ENCODE data around the gene SPEG.

The SPEG gene

GRCh38 chr2:219497495-219498279, 63.0 kb downstream of the SPEG start:
- DNase-seq (ENCODE audit: low read depth) = no peak

DNA sequence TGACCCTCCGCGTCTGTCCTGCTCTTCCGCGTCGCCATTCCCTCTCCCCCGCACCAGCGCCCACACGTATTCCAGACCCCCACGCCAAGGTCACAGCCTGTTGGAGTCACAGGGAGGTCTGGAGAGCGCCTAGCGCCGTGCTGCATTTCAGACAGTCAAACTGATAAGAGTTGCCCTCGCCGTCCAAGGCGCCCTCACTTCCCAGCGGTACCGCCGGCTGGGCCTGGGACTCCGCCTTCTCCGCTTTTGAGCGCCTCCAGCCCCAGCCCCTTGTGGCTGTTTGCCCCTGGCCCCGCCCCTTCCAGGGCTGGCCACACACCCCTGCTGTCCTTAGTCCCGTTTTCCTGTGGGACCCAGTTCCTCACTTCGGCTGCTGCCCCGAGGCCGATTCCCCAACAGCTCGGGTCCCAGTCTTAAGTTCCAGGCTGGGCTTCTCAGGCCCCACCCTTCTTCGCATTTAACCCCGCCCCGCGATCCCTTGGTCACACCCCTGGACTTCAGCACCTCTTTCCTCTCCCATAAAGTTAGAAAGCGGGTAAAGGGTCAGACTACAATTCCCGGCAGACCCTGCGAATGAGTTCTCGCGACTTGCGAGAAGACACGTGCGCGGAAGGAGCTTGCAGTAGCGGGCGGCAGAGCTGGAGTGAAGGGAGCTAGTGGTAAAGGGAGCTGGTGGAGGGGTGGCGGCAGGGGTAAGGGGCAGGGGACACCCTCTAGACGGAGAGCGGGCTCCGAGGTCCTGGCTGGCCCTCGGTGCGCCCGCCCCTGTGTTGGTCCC, 63.8 kb downstream of the SPEG start, which contains the start of gene GMPPA:
Gene GMPPA (plus strand): TSS at position 612 of the 778 bp plus-strand sequence. CDS start 1,085 bp downstream, outside the sequence.
- peak; percentile 79 for DNase-seq (ENCODE audit: low read depth)

GRCh38 chr2:219499058-219499307, 64.3 kb downstream of the SPEG start:
- no peak for DNase-seq (ENCODE audit: low read depth)

DNA sequence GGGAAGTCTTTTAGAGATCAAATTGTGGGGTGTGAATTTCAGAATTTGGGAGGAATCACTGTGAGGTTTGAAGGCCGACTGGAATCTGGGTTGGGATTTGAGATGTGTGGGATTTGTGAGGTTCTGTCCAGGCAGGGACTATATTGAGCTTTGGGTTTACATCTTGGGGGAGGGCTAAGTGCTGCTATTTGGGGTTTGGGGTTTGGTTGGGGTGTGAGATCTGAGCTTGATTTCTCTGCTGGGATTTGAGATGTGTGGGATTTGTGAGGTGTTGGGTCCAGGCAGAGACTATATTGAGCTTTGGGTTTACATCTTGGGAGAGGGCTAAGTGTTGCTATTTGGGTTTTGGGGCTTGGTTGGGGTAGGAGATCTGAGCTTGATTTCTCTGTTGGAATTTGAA, 64.9 kb downstream of the SPEG start:
- DNase-seq (ENCODE audit: low read depth) = no peak

DNA sequence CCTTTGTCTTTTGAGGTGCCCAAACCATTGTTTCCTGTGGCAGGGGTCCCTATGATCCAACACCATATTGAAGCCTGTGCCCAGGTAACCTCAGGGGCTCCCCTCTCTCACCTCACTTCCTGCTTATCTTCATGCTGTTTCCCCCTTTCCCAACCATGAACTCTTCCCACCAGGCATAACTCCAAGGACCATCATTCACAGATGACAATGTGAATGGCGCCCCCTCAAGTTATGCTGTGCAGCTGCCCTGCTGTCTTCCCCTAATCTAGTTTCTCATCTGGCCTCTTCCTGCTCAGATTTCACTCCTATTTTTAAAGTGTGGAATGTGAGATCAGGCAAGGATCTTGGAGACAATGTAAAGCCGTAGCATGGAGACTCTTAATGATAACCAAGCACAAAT, 65.5 kb downstream of the SPEG start:
- no peak for DNase-seq (ENCODE audit: low read depth)

GRCh38 chr2:219501849-219502248, 67.2 kb downstream of the SPEG start:
- DNase-seq (ENCODE audit: low read depth) = no peak

DNA sequence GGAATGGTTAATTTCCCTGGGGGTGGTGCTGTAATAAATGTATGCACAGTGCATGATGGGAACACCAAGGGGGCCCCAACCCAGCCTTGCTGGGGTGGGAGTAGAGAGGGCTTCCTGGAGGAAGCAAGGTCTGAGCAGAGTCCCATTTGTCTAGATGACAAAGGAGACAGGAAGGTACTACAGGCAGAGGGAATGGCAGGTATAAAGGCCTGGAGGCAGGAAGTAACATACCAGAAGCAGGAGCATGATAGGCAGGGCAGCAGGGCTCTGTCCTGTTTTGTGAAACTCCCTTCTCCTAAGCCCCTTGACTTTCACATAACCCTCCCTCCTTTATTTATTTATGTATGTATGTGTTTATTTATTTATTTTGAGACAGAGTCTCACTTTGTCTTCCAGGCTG, 68.0 kb downstream of the SPEG start:
- DNase-seq (ENCODE audit: low read depth) = no peak

DNA sequence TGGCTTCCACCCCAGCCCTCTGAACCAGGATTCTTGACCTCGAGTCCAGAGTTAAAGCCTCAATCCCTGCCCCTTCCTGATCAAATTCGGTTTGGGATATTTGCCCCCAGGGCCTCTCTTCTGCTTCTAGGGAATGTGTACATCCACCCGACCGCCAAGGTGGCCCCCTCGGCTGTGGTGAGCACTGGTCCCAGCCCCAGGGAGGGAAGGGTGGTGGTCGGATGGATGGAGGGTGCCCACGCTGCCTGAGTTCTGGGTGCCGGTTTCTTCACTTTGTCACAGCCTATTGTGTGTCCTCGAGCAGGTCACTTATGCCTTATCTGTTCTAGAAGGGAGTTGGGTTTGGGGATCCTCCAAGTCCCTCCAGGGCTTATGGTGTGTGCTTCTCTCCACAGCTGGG, 70.9 kb downstream of the SPEG start:
- no peak for DNase-seq (ENCODE audit: low read depth)

DNA sequence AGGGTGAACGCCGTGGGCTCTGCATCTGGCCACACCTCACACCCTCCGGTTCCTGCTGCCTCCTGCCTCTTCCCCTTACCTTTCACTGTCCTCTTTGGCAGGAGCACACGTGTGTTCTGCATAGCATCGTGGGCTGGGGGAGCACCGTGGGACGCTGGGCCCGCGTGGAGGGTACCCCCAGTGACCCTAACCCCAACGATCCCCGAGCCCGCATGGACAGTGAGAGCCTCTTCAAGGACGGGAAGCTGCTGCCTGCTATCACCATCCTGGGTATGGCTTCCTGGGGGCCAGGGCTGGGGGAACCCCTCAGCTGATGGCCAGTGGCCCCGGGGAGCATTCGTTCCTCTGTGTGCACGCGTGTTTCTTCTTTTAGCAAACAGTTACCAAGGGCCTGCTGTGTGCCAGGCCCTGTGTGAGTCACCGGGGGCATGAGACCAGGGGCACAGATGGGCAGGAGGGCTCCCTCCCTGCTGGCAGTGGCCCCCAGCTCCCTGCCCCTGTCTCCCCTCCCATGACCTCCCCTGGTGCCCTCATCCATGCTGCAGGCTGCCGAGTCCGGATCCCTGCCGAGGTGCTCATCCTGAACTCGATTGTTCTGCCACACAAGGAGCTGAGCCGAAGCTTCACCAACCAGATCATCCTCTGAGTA, 71.6 kb downstream of the SPEG start:
- no peak for DNase-seq (ENCODE audit: low read depth)

DNA sequence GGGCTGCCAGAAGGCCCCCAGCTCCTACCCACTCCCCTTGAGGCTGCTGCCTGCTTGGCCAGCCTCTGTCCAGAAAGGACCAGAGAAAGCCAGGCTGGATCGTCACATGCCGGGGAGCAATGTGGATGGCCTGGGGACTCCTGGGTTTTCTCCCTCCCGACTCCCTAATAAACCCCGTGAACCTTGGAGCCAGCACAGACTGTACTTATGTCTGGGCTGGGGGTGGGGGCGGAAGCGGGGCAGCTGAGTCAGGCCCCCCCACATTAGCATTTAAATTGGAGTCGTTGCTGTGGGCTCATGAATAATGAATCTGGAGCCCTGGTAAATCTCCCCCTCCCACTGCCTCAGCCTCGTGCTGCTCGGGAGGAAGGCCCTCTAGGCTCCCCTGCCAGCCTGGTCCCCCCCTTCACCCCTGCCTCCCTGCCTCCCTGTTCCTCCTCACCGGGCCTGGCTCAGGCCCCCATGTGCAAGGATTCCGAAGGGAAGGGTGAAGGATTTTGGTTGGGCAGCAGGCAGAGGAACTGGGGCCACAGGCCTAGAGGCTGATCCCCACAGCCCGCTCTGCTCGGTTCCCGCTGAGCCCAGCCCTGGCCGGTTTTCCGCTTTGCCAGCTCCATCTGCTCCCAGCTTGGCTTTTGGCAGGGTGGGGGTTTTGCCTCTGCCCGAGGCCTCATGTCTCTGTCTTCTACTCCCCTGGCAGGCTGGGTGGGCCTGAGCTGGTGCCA, 72.3 kb downstream of the SPEG start:
- no peak for DNase-seq (ENCODE audit: low read depth)

DNA sequence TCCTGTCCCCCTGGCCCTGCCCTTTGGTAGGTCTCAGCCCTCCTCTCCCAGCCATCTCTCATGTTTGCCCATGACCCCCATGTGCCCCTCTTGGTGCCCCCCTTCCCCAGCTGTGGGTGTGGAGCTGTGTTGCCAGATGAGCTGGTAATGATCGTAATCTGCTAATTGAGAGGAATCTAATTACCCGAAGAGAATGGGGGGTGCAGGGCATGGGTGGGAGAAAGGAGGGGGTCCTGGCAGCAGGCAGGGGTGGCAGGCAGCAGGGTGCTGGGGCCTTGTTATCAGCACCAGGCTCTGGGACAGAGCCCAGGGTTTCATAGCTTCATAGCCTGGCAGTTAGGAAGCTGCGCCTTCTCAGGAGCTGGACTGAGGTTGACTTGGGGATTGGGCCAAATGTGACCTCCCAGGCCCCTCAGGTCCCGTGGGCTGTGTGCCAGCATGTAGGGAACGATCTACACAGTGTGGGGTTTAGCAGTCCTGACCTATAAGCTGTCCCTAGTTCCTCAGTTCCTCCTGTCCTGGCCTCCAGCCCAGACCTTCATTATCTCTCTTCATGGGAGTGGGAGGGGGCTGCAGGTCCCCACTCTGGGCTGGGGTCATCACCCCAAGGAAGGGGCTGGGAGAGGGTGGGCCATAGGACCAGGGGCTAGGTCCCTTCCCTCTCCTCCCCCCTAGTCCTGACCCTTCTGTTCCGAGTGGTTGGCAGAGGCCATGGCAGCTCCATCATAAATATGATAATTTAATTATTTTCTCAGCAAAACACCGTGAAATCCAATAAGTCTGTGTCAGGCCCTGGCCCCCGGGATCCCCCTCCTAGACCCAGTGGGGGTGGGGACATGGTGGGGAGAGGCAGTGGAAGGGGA, 73.2 kb downstream of the SPEG start:
- no peak for DNase-seq (ENCODE audit: low read depth)

- DNase-seq (ENCODE audit: low read depth) = no peak
These were observed 73.7 kb downstream of the SPEG start for GRCh38 chr2:219508444-219508734.

- DNase-seq (ENCODE audit: low read depth) = no peak
These were observed 74.5 kb downstream of the SPEG start for GRCh38 chr2:219508971-219509779.

GRCh38 chr2:219509780-219510511, 75.3 kb downstream of the SPEG start:
- peak; percentile 40 for DNase-seq (ENCODE audit: low read depth)

DNA sequence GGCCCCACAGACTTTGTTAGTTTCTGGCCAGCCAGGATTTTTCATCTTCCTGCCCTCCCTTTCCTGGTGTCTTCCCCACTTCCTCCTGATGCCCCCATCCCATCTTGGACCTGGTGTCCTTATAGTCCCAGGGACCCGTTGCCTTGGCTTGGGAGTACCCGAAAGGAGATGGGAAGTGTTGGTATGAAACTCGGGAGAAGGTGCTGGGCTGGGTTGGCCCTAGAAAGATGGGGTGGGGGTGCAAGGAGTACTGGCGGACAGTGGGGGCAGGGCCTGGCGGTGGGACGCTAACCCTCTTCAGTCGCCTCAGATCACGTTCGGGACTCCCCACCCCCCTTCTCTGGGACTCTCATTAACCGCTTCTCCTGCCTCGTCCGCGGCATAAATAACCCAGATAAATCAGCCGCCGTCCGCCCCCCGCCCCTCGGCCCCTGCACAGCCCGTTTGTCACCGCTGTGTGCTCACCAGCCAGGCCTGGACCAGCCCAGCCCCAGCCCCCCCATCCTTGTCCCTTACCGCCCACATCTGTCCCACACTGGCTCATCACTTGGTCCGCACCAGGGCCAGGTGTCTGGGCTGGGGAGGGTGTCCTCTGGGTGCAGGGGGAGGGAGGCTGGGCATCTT, 76.0 kb downstream of the SPEG start:
- no peak for DNase-seq (ENCODE audit: low read depth)

- no peak for DNase-seq (ENCODE audit: low read depth)
These were observed 77.1 kb downstream of the SPEG start for GRCh38 chr2:219511547-219512325.

DNA sequence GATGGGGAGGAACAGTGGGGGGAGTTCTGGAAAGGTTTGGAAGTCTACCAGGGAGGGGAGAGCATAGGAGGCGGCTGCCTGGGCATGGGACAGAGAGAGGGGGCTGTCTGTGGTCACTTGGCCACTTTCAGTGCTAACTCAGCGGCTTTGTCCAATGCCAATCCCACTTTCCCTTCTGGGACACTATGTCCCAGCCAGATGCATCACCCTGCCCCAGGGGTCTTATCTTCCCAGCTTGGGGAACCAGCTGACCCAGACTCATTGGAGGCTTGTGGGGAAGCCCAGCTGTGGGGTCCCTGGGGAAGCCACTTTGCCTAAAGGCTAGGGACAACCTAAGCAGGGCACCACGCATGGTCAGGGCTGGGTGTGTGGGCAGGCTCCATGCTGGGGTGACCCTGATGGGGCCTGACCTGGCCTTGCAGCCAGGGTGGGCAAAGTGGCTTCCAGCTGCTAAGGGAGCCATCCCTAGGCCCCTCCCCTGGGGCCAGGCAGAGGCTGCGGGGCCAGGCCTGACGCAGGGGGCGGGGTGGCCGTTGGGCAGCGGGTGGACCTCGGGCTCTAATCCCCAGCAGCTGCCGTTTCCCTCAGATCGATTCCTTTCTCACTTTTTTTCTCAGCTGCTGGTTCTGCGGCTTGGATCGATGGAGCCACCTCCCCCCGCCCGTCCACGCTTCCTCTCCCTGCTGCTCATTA, 78.0 kb downstream of the SPEG start:
- no peak for DNase-seq (ENCODE audit: low read depth)

DNA sequence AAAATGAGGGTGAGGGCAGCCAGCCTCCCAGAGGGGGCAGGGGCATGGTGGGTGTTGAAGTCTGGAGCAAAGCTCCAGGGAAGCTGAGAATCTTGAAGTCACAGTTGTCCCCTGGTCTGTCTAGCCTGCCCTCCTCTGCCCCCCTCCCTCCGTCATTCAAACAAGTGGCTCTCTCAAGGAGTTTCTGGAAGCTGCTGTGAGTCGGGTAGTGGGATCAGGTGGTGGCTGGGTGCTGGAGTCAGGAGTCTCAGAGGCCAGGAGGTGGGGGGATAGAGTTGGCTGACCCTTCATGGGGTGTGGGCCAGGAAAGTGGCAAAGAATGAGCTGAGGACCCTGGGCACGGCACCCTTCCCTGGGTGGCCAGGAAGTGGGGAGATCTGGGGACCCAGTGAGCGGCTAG, 79.1 kb downstream of the SPEG start:
- no peak for DNase-seq (ENCODE audit: low read depth)
